PC-9 (cell line): ENCODE results near the gene CTNNAL1. TPM values are rescaled to one million over a fixed set of nuclear protein-coding genes. Genes with fewer than 3 reads are reported as not detected.

Experiments
- BruUV-seq: library from RNA; stranded (reverse); fragments of 400-500 nt; replicated peaks from 2 replicates; lab custom pipeline; 2021; lab: Mats Ljungman, UMichigan
- CTCF ChIA-PET: fragments of 300-600 bp; sonication (Branson Sonifier 250); formaldehyde crosslinking; loops from one replicate; lab custom pipeline; 2022; ENCODE audit warnings: antibody characterized with exemption; lab: Charles Lee
- POLR2A ChIA-PET: fragments of 300-600 bp; sonication (Branson Sonifier 250); formaldehyde crosslinking; loops from one replicate; lab custom pipeline; 2022; ENCODE audit warnings: antibody characterized with exemption; ENCODE audit not compliant: unreplicated experiment; lab: Charles Lee
- DNase-seq, 2 experiments: peaks; one replicate each; pipeline versions ENCODE4 v3.0.0 to v3.0.0-alpha.2; 2015 to 2022; ENCODE audit warnings: mixed read lengths in 1 of 2
- H2AFZ ChIP-seq: fragments of 200-600 bp; sonication (generic); 2 replicates; pipeline ENCODE4 v1.8.1; 2017; ENCODE audit warnings: antibody characterized with exemption
- H3F3A ChIP-seq: fragments of 200-600 bp; sonication (generic); 2 replicates; pipeline ENCODE4 v1.8.1; 2017; ENCODE audit warnings: antibody characterized with exemption, mild to moderate bottlenecking, low read depth; ENCODE audit not compliant: insufficient read depth
- H3K27ac ChIP-seq: fragments of 200-600 bp; sonication (generic); 2 replicates; pipeline ENCODE4 v1.6.1; 2016; ENCODE audit warnings: mixed run types
- H3K27me3 ChIP-seq: fragments of 200-600 bp; sonication (generic); 2 replicates; pipeline ENCODE4 v1.6.1; 2016; ENCODE audit warnings: low read depth, mixed run types; ENCODE audit not compliant: insufficient read depth
- H3K36me3 ChIP-seq: fragments of 200-600 bp; sonication (generic); 2 replicates; pipeline ENCODE4 v1.6.1; 2016; ENCODE audit warnings: low read depth, mixed run types
- H3K4me1 ChIP-seq: fragments of 200-600 bp; sonication (generic); replicated peaks from 2 replicates; pipeline ENCODE4 v1.6.1; 2016; ENCODE audit warnings: mixed run types; ENCODE audit not compliant: insufficient read depth
- H3K4me2 ChIP-seq: fragments of 200-600 bp; sonication (generic); 2 replicates; pipeline ENCODE4 v1.6.1; 2017; ENCODE audit warnings: mixed run types
- H3K4me3 ChIP-seq: fragments of 200-600 bp; sonication (generic); 2 replicates; pipeline ENCODE4 v1.6.1; 2016; ENCODE audit warnings: mixed run types
- H3K79me2 ChIP-seq: fragments of 200-600 bp; sonication (generic); 2 replicates; pipeline ENCODE4 v1.6.1; 2017; ENCODE audit warnings: low read depth, mixed run types
- H3K9me2 ChIP-seq: fragments of 200-600 bp; sonication (generic); 2 replicates; pipeline ENCODE4 v1.8.1; 2017; ENCODE audit warnings: mild to moderate bottlenecking; ENCODE audit not compliant: insufficient read depth
- H3K9me3 ChIP-seq: fragments of 200-600 bp; sonication (generic); 2 replicates; pipeline ENCODE4 v1.8.1; 2016; ENCODE audit warnings: low read depth; ENCODE audit not compliant: insufficient read depth
- H4K20me1 ChIP-seq: fragments of 200-600 bp; sonication (generic); 2 replicates; pipeline ENCODE4 v1.8.1; 2017; ENCODE audit not compliant: insufficient read depth
- CTCF ChIP-seq: fragments of 200-600 bp; sonication (generic); conservative IDR thresholded peaks from 2 replicates; pipeline ENCODE4 v1.6.1; 2017; ENCODE audit warnings: mixed run types, antibody characterized with exemption, mild to moderate bottlenecking, moderate library complexity
- EZH2 ChIP-seq: fragments of 200-600 bp; sonication (generic); IDR thresholded peaks from 2 replicates; pipeline ENCODE4 v1.8.0; 2017; ENCODE audit warnings: antibody characterized with exemption, low read depth
- intact Hi-C: fragments of 100-400 bp; cut with micrococcal nuclease; formaldehyde crosslinking; loops from one replicate; pipeline ENCODE4 v1.10.0; 2022; ENCODE audit not compliant: unreplicated experiment
- total RNA-seq: library from RNA; stranded (reverse); gene quantifications from 2 replicates; pipeline ENCODE4 v1.2.3, GENCODE V29; 2021

CTNNAL1 gene
- total RNA-seq, 1 experiment from 2014 or later = 71.3 TPM

GRCh38 chr9:109052416-109052815 is 39.1 kb upstream of the CTNNAL1 start:
- no peaks in the 10 kb centered on the region for H3K27me3 ChIP-seq
- no peaks in the 10 kb centered on the region; the same call in 1 of the 2 replicates for H3K9me3 ChIP-seq
- ChIA-PET POLR2A (no interaction called here), CTCF (interaction anchor here (0.5 to 0.6 kb wide), 2 partner anchors 246 to 901 kb away, joined by 3 to 8 read pairs; no protein-coding TSS in a partner anchor)
- TF ChIP-seq CTCF (no peak), EZH2 (no peak)
- no peak for DNase-seq
- no peaks in the 10 kb centered on the region for H3K9me2 ChIP-seq
- H3K4me1 ChIP-seq = no peaks in the 10 kb centered on the region
- no peak overlapping the region for H3K4me3 ChIP-seq
- no peak overlapping the region for H3K4me2 ChIP-seq
- no TSS peak for BruUV-seq
- intact Hi-C loops = no loop called here
- H3F3A ChIP-seq = no peaks in the 10 kb centered on the region
- H3K27ac ChIP-seq = no peak overlapping the region
- H2AFZ ChIP-seq = no peak overlapping the region
- H4K20me1 ChIP-seq = no peaks in the 10 kb centered on the region
- H3K79me2 ChIP-seq = no peaks in the 10 kb centered on the region
- H3K36me3 ChIP-seq = peaks cover 44% of the 10 kb centered on the region

GRCh38 chr9:109051733-109052132 is 38.4 kb upstream of the CTNNAL1 start:
- Histone ChIP-seq H3K36me3 (peaks cover 45% of the 10 kb centered on the region), H3K4me2 (no peak overlapping the region), H3K9me3 (no peaks in the 10 kb centered on the region; the same call in 1 of the 2 replicates), H3K4me1 (no peaks in the 10 kb centered on the region), H3K4me3 (no peak overlapping the region), H2AFZ (no peak overlapping the region), H3F3A (no peaks in the 10 kb centered on the region), H3K79me2 (no peaks in the 10 kb centered on the region), H3K27ac (no peak overlapping the region), H4K20me1 (no peaks in the 10 kb centered on the region), H3K27me3 (no peaks in the 10 kb centered on the region), H3K9me2 (no peaks in the 10 kb centered on the region)
- BruUV-seq = no TSS peak
- DNase-seq = no peak
- intact Hi-C loops = no loop called here
- ChIA-PET POLR2A (no interaction called here), CTCF (interaction anchor here (0.6 kb wide), 1 partner anchor 246 kb away, joined by 3 read pairs; no protein-coding TSS in a partner anchor)
- no peak for TF ChIP-seq EZH2
- no peak for TF ChIP-seq CTCF

- no peaks in the 10 kb centered on the region for H3K27me3 ChIP-seq
- no peak overlapping the region for H3K4me2 ChIP-seq
- H3K9me2 ChIP-seq = no peaks in the 10 kb centered on the region
- BruUV-seq = no TSS peak
- TF ChIP-seq CTCF (no peak), EZH2 (no peak)
- H3K36me3 ChIP-seq = peaks cover 56% of the 10 kb centered on the region
- no peaks in the 10 kb centered on the region for H3K79me2 ChIP-seq
- no peak overlapping the region for H3K27ac ChIP-seq
- no peaks in the 10 kb centered on the region for H4K20me1 ChIP-seq
- H3K4me3 ChIP-seq = no peak overlapping the region
- no peaks in the 10 kb centered on the region for H3F3A ChIP-seq
- intact Hi-C loops = no loop called here
- ChIA-PET CTCF (interaction anchor here (0.7 kb wide), 1 partner anchor 68 kb away, joined by 3 read pairs; no protein-coding TSS in a partner anchor), POLR2A (no interaction called here)
- H2AFZ ChIP-seq = no peak overlapping the region
- DNase-seq = no peak
- no peaks in the 10 kb centered on the region for H3K4me1 ChIP-seq
- no peaks in the 10 kb centered on the region; the same call in 1 of the 2 replicates for H3K9me3 ChIP-seq
These were observed 37.1 kb upstream of the CTNNAL1 start for GRCh38 chr9:109050444-109050843.
